AG20443 (cell line): ENCODE measurements around the gene INPP5A.
A peak's percentile ranks its signal among the peaks of the same experiment; 100 is the strongest.

Experiments
- DNase-seq: peaks from one replicate; pipeline ENCODE4 v3.0.0; 2012; ENCODE audit warnings: low spot score, mixed read lengths

INPP5A gene

DNA sequence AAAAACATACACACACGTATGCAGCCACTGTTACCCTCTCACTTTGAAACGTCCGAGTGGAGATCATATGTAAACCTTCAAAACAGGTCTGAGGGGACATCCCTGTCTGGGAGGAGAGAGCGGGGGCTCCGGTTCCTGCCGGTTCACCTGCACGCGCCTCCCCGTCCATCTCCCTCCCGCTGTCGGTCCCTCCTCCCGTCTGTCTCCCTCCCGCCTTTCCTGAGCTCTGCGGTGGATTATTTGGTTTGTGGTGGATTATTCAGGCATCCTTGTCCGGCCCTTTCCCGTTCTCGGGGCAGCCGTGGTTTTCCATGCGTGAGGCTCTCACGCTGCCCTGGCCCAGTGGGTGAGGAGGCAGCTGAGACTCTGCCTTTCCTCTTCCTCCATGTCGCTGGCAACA is 188.6 kb downstream of the INPP5A start:
- DNase-seq, result no peak

DNA sequence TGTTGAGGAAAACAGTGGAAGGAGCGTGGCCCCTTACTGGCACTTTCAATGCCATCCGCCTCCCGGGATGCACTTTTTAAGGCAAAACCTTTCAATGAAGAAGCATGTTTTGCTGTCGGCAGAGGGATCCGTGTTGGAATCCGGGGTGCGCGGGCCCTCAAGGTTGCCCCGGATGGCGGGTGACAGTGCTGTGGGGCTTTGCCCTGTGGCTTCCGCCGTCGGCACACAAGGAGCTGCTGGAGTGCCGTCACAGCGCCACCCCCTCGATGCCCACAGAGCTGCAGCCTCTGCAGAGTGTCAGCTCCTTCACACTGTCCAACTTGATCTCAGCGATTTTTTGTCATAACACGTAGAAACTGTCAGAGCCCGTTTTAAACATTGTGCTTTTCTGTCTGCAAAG is 189.4 kb downstream of the INPP5A start:
- DNase-seq, result no peak

DNA sequence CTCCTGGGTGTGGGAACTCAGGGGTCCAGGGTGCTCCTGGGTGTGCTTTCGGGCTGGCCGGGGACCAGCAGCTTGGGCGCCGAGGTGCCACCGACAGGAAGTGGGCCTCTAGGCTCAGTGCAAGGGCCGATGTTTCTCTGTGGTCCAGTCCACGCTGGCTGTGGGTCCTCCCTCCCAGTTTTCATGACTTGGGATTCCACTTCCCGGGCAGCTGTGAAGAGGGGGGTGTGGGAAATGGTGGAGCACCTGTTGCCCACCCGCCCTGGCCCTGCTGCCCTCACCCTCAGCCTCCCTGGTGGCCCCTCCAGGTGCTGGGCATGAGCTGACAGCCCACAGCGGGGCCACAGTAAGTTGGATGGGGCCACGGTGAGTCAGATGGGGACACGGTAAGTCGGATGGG is 189.8 kb downstream of the INPP5A start:
- DNase-seq, result no peak

DNA sequence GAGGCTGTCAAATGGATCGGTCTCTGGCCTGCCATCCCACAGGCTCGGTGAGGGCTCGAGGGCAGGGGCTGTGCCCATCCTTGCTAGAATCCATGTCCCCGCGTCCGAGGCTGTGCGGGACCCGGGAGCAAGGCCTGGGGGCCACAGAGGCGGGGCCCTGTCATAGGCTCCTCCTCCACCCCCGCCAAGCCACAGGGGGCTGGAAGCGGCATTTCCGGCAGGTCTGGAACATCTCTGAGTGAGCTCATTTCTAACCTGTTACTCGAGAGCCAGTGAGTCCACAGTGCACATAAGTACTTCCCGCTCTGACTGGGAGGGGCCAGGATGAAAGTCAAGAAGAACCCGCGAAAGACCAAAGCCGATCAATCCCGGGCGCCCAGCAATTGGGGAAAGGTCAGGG is 190.7 kb downstream of the INPP5A start:
- DNase-seq, result no peak

DNA sequence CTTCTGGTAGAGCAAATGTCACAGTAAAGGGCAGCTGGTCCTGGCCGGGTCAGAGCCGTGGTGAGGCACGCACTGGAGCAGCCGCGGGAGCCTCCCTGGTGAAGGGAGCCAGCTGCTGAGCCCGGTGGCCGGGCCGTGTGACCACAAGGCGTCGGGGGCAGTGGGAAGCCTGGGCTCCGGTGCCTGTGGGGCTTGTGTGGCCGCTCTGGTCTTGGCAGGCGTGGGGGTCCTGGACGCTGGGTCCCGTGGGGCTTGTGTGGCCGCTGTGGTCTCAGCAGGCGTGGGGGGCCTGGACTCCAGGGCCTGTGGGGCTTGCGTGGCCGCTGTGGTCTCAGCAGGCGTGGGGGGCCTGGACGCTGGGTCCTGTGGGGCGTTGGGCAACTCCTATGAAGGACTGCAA is 191.2 kb downstream of the INPP5A start:
- no peak for DNase-seq

DNA sequence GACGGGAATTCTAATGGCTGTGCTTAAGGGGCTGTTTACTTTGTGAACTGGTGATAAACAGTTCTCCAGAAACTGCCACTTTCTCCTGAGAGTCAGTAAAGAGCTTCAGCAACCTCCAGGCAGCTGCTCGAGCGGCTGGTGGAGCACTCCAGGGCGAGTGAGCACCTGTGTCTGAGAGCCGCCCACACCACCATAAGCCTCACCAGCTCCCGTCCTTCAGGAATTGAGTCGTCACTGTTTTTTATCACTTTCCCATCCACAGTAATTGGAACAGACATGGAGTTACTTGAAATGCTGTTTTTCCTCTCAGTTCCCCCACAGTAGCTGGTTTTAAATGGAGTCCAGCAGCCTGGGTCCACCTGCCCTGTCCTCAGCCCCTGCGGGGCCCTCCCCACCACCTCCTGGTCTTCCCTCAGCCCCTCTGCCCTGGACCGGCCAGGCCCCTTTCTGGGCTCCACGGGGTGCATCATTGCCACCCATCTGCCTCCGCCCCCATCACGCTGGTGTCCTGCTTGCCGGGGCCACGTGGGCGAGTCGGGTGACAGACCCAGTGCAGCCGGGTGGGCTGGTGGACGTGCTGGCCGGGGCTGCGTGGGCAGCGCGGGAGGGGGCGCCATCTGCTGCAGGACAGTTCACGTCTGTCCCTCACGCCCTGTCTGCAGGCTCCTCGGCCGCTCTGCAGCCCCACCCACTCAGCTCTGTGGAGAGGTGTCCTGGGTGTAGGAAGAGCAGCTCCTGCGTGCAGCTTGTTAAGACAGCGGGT is 192.4 kb downstream of the INPP5A start:
- DNase-seq, result no peak

DNA sequence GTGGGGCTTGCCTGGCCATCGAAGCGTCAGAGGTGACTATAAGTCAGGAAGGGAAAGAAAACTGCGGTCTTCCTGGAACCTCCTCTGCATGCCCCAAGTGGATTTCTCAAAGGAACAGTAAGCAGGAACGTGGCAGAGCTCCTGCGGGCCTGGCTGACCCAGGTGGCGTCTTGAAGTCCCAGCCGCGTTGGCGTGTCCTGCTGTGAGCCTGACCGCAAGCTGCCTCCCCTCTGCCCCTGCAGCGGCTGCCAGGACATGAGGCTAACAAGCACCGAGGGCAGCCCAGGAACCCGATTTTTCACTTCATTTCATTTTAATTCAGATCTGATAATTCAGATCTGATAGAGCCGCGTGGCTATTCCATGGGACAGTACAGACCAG is 193.0 kb downstream of the INPP5A start:
- DNase-seq, result no peak

DNA sequence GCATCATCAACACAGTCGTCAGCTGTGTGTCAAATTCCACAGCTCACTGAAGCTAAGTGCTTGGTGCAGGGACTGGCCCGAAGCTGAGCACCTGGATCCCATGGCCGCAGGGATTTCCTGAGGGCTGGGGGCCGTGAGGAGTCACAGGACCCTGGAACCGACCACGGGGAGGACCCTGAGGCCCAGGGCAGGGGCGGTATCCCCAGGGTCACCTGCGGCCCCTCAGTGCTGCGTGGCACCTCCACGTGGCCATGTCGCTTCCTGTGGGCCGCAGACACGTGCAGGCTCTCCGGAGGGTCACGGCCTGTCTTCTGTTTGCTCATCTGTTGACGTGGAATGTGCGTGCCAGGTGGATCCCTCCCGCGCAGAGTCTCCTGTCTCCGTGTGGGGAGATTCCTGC is 194.9 kb downstream of the INPP5A start:
- no peak for DNase-seq

DNA sequence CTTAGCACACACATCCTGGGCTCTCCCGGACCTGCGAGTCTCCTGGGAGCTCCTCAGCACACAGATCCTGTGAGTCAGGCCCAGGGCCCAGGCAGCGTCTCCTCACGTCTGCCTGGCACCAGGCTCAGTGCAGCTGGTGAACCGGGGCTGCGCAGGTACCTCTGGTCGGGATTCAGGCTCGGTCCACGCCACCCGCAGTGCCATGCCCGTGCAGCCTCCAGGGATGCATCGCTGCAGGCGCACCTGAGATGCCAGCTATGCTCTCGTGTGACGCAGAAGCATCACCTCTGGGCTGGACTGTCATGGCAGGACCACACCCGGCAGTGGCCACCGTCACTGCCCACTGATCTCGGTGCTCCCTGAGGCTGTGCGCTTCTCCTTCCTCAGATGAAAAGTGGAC is 196.3 kb downstream of the INPP5A start:
- DNase-seq, result no peak

DNA sequence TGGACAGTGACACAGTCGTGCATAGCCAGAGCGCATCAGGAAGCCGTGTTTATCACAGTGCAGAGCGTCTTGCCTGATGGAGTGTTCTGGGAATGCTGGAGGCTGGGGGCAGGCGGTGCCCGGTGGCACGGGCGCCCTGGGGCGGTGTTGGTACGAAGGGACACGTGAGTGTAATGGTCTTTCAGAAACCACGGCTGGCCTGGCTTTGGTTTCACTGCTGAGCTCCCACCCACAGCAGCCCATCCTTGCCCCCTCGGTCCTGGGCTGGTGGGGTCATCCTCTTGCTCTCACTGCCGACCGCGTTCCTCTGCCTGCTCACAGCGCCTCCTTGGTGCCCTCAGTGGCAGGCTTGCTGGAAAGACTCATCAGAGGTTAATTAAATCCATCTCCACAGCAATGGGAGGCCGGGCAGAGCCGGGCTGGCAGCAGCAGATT is 197.8 kb downstream of the INPP5A start:
- no peak for DNase-seq

DNA sequence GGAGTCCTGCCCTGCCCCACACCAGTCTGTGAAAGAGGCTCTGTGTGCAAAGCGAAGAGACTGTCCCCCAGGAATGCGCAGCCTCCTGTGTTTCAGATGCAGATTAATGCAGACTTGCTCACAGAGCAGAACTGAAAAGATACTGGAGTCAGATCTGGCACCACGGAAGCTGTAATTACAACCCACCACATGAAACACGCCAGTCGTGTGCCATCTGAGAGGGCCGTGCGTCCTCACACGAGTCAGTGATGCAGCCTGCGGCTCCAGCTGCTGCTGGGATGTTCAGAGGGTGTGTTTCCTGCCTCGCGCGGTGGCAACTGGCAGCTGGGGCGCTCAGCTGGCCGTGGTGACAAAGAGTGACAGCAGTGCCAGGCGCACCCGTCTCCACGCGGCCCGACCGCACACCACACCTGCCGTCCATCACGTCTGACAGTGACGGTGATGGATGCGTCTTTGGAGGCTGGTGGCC is 198.4 kb downstream of the INPP5A start:
- DNase-seq, result no peak

DNA sequence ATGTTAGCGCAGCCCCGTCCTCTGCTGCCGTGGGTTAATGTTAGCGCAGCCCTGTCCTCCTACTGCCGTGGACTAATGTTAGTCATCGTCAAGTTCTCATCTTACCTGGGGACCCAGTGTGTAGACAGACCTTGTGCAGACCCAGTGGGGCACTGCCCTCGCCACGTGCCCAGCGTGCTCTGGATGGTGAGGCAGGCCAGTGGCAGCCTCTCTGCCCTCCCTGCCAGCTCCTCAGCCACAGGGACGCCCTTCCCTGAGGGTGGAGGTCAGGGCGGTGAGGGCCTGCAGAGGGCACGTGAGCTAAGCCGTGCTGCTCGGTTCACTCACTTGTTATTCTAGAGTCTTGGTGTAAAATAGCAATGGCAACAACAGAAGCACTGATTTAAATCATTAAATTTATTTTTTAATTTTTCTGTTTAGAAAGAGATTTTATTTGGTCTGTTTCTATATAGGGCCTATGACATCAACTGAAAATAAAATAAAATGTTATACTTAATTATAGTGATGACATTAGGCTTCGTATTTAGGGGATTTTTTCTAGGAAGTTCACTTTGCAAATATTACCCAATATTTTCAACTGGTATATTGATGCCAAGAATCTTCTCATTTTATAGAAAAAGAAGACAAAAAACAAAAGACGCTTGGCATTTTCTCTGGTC is 199.9 kb downstream of the INPP5A start:
- no peak for DNase-seq

DNA sequence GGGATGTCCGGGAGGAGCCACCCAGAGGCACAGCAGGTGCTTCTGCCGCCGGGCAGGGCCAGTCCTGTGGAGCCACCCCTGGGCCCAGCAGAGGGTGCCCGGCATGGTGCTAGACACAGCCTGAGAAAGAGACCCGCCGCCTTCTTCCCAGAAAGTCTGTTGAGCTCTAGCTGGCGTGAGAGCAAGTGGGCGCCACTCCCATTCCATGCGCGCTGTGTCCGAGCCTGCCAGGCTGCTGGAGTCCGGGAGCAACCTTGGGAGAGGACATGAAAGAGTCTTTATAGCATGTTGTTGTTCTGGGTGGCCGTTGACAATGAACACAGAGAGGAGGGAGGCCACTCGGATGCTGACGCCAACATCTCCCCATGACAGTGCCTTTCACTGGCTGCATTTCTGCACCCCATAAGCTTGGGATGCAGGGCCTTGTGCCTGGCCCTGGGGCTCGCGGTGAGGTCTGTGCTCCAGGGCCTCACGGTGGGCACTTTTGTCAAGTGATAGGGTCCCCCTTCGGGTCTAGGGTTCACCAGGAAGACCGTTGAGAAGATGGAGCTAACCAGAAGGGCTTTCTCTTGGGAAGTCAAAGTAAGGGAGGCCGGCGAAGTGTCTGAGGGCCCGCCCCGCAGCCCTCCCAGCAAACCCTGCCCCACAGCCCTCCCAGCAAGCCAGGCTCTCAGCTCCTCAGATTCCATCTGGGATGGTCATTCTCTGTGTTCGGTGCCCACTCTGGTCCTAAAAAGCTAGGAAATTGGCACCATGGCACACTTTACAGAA is 201.1 kb downstream of the INPP5A start:
- DNase-seq, result no peak

DNA sequence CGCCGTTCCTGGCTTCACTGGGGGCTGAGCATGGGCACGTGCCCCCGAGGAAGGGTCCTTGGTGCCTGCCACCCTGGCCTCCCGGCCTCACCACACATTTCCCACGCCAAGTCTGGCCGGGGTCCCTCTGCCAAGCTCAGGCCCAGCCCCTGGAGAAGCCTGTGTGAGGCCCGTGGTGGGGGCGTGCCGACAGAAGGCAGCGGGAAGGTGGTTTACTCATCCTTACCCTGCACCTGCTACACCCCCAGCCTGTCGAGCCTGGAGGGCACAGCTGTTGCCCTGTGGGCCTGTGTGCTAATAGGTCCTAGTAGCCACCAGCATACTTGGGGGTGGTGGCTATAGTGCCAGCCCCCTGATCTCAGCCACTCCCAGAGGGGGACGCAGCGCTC is 201.6 kb downstream of the INPP5A start:
- DNase-seq, result no peak

DNA sequence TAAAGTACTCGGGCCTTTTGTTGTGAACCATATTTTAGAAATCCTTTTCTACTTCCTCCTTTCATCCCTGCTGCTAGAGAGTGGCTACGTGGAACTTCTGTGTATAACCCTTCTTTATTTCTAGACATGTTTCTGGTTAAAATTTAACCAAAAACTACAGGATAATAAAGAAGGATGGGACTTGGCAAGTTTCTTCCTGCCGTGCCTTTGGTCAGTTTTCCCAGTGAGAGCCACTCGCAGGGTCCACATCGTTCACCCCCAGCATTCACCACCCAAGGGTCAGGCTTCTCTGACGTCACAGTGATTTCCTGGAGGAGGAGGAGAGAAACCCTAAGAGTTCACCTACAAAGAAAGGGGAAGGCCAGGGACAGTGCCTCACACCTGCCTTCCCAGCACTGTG is 203.0 kb downstream of the INPP5A start:
- DNase-seq, result no peak

DNA sequence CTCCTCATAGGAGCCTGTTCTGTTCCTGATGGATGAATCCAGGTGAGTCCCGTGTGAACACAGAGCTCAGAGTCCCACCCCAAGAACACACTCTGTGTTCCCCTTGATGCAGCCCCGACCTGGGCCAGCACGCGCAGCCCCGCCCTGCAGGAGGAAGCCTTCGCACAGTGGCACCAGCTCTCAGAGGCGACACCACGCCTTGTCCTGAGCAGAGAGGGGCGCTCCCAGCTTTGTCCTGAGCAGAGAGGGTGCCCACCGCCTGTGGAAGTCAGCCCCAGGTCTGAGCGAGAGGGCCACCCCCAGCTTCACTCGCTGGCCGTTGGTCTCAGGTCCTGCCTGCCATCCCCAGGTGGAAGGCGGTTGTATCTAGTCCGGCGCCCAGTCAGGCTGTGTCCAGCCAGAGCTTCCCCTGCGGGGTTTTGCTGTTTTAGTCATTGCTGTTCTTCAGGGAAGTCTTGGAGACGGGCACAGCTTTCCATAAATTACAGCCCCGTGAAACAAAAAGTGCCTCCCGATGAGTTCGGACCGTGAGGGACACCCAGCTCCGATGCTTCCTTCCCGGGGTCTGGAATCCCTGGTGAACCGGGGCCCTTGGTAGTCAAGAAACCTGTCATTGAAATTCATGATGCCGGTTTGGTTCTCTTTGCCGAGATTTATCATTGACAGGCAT is 204.7 kb downstream of the INPP5A start:
- DNase-seq, result no peak

DNA sequence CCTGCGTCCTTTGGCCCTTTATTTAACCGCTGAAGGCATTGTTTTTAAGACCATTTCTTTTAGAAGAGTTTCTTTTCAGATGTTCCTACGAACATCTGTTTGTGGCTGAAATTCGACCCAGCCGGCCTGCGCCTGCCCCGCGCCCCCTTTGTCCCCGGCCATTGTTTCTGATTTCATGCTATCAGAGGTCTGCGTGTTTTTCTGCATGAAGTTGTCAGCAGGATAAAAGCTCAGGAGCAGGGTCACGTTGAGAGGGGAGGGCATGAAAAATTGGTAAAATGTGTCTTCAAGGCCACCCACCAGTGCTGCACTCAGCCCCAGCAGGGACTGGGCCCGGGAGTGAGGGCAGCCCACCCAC is 205.2 kb downstream of the INPP5A start:
- no peak for DNase-seq

DNA sequence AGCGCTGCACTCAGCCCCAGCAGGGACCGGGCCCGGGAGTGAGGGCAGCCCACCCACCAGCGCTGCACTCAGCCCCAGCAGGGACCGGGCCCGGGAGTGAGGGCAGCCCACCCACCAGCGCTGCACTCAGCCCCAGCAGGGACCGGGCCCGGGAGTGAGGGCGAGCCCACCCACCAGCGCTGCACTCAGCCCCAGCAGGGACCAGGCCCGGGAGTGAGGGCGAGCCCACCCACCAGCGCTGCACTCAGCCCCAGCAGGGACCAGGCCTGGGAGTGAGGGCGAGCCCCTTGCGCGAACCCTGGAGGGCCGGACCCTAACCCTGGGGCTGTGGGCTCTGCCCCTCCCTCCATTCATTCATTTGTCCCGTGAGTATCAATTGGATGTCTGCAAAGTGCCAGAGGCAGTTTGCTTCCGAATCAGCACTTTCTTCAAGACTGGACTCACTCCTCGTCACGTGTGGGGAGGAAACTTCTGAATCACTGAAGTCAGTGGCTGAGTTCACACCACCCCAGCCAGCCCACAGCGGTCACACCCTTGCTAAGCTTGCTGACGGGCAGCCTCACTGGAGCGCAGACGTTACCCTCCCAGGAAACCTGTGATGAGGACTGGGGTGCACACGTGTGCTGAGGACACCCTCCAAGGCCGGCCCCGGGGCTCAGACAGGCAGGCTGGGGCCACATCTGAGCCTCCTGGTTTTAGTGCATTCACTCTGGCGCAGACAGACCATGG is 205.8 kb downstream of the INPP5A start:
- peak; percentile 95 for DNase-seq

DNA sequence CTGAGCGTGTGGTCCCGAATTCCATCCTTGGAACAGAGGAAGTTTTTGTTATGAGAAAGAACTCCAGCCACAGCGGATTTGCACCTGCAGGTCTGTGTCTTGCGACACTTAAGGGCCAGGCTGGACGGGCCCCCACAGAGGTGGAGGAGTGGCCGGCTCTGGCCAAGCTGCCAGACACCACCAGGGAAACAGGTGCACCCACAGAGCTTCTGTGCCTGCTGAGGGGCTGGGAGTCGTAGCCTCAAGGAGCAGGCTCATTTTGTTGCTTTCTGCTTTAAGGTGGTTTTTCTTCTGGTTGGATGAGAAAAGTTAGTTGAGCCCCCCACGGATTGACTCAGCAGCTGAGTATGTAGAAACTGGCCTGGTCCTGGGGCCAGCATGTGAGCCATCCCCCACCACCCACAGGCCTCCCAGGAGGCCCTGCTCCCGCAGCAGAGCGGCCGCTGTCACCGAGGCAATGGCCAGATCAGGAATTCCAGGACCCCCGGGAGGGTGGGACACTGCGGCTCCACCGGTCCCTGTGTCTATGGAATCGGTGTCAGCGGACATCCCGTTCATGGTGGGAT is 206.4 kb downstream of the INPP5A start:
- no peak for DNase-seq

DNA sequence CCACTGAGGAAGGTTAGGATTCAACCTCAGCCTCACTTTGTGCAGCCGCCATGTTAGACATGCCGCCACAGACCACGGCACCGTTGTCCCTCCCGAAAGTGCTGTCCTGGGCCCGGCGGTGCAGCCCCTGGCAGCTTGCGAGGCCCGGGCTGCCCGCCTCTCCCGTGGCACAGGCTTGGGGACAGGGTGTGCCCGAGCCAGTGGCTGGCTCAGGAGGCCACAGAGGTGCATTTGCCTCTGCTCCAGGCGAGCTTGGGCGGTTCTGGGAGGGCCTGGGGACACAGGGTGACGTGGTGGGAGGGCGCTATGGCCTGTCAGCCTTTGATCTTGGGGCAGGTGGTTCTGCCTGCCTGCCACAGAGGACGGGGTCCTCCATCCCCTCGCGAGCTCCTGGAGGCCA is 207.3 kb downstream of the INPP5A start:
- no peak for DNase-seq

DNA sequence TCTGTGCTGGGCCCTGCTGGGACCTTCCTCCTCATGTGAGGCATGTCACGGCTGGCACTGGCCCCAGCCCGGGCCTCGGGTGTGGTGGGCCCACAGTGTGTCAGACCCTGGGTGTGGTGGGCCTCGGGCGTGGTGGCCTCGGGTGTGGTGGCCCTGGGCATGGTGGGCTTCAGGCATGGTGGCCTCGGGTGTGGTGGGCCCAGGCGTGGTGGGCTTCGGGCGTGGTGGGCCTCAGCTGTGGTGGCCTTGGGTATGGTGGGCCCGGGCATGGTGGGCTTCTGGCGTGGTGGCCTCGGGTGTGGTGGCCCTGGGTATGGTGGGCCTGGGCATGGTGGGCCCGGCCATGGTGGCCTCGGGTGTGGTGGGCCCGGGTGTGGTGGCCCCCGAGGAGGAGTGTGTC is 207.9 kb downstream of the INPP5A start:
- DNase-seq, result no peak

DNA sequence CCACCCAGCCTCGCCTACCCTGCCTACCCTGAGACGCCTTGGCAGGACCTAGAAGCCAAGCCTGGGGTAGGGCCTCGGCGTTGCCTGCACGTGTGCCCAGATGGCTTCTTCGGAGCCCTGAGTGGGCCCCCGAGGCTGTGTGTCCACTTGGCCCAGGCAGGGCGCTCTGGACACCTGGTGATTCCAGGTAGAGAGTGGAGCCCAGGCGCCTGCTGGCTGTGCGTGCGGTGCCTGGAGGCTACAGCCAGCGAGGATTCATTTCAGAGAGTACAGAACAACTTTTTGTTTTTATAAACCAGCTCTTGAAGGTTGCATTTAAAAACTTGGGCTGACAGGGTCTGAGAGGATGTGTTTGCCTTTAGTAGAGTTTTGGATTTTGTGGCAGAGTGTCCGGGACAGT is 208.4 kb downstream of the INPP5A start:
- no peak for DNase-seq
